ENCODE data around the gene PLXNB1.
A peak's percentile ranks its signal among the peaks of the same experiment; 100 is the strongest.

PLXNB1 gene

GRCh38 chr3:48437812-48438211 is 7.9 kb upstream of the PLXNB1 start:
- H3K27me3 ChIP-seq (ENCODE audit: insufficient read depth, insufficient read length), result no peaks in the 10 kb centered on the region
- TF ChIP-seq ZNF274 (IDR thresholded peaks at IDR 0.05; ENCODE audit: low read depth, low read length) (no peak), YY1 (IDR thresholded peaks at IDR 0.05; ENCODE audit: insufficient read depth, insufficient read length) (no peak), SUZ12 (IDR thresholded peaks at IDR 0.05; ENCODE audit: extremely low read depth, insufficient read depth, insufficient read length) (no peak)
- DNase-seq (ENCODE audit: low read depth, low spot score), result no peak
- no peaks in the 10 kb centered on the region for H3K9me3 ChIP-seq (ENCODE audit: insufficient read depth, low read length)
- peaks cover 15% of the 10 kb centered on the region for H3K4me1 ChIP-seq (ENCODE audit: insufficient read depth, insufficient read length)
- H3K36me3 ChIP-seq (ENCODE audit: insufficient read depth, insufficient read length, low read length), result peaks cover 50% of the 10 kb centered on the region
- H3K9ac ChIP-seq (ENCODE audit: insufficient read length, low read depth), result no peak overlapping the region
- no peak overlapping the region for H3K4me3 ChIP-seq (ENCODE audit: insufficient read length, low read depth)

- Histone ChIP-seq H3K9me3 (ENCODE audit: insufficient read depth, low read length) (no peaks in the 10 kb centered on the region), H3K4me1 (ENCODE audit: insufficient read depth, insufficient read length) (peaks cover 15% of the 10 kb centered on the region), H3K9ac (ENCODE audit: insufficient read length, low read depth) (no peak overlapping the region), H3K4me3 (ENCODE audit: insufficient read length, low read depth) (no peak overlapping the region), H3K36me3 (ENCODE audit: insufficient read depth, insufficient read length, low read length) (peaks cover 53% of the 10 kb centered on the region), H3K27me3 (ENCODE audit: insufficient read depth, insufficient read length) (no peaks in the 10 kb centered on the region)
- no peak for DNase-seq (ENCODE audit: low read depth, low spot score)
- no peak for TF ChIP-seq YY1 (IDR thresholded peaks at IDR 0.05; ENCODE audit: insufficient read depth, insufficient read length)
- no peak for TF ChIP-seq ZNF274 (IDR thresholded peaks at IDR 0.05; ENCODE audit: low read depth, low read length)
These were observed 7.0 kb upstream of the PLXNB1 start for GRCh38 chr3:48436855-48437254.

DNA sequence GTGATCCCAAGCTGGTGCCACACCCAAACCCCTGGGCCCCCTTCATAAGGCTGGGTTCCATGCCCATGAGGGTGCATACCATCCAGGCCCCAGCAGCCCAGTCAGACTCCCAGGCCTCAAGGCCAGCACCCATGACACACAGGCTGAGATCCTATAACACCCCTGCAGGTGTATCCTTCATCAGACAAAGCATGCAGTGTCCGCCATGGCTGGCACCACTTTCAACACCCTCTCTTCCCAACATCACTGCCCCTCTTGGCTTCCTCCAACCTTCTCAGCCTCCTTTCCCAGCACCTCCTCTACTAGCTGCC is 6.5 kb upstream of the PLXNB1 start:
- H3K36me3 ChIP-seq (ENCODE audit: insufficient read depth, insufficient read length, low read length), result peaks cover 53% of the 10 kb centered on the region
- DNase-seq (ENCODE audit: low read depth, low spot score), result no peak
- H3K9ac ChIP-seq (ENCODE audit: insufficient read length, low read depth), result no peak overlapping the region
- H3K4me3 ChIP-seq (ENCODE audit: insufficient read length, low read depth), result no peak overlapping the region
- TF ChIP-seq YY1 (IDR thresholded peaks at IDR 0.05; ENCODE audit: insufficient read depth, insufficient read length), result no peak
- no peak for TF ChIP-seq SUZ12 (IDR thresholded peaks at IDR 0.05; ENCODE audit: extremely low read depth, insufficient read depth, insufficient read length)
- peaks cover 13% of the 10 kb centered on the region for H3K4me1 ChIP-seq (ENCODE audit: insufficient read depth, insufficient read length)
- H3K9me3 ChIP-seq (ENCODE audit: insufficient read depth, low read length), result no peaks in the 10 kb centered on the region
- no peaks in the 10 kb centered on the region for H3K27me3 ChIP-seq (ENCODE audit: insufficient read depth, insufficient read length)

DNA sequence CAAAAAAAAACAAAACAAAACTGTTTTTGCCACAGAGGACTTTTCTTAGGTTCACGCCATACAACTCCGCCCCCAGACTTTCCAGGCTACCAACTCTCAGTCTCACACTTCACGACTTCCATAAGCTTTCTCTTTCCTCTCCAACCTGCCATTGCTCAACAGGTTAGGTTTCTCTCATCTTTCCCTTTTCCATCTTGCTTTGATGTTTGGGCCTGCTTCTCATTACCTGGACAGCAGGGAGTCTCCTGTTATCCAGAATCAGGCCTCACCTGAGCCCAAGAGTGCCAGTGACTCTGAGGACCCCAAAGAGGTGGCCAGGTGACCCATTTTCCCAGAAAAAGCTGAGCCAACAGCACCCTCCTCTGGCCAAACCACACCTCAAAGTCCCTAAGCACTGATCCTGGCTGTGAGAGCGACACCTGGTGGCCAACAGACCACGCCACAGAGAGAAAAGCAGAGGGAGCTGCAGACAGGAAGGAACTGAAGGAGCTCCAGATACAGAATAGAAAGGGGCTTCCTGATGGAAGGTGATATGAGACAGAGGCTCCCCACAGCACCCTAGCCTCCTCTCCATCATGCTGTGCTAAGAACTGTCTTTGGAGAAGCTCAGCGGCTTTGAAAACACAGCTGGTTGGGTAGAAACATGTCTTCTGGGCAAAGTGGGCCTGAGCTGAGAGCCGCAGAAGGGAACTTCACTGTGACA is 6.0 kb upstream of the PLXNB1 start:
- Histone ChIP-seq H3K27me3 (ENCODE audit: insufficient read depth, insufficient read length) (no peaks in the 10 kb centered on the region), H3K4me1 (ENCODE audit: insufficient read depth, insufficient read length) (peaks cover 13% of the 10 kb centered on the region), H3K9ac (ENCODE audit: insufficient read length, low read depth) (no peak overlapping the region), H3K9me3 (ENCODE audit: insufficient read depth, low read length) (no peaks in the 10 kb centered on the region), H3K4me3 (ENCODE audit: insufficient read length, low read depth) (no peak overlapping the region), H3K36me3 (ENCODE audit: insufficient read depth, insufficient read length, low read length) (peaks cover 54% of the 10 kb centered on the region)
- DNase-seq (ENCODE audit: low read depth, low spot score), result peak; percentile 90
- TF ChIP-seq ZNF274 (IDR thresholded peaks at IDR 0.05; ENCODE audit: low read depth, low read length), result no peak
- no peak for TF ChIP-seq SUZ12 (IDR thresholded peaks at IDR 0.05; ENCODE audit: extremely low read depth, insufficient read depth, insufficient read length)
- TF ChIP-seq YY1 (IDR thresholded peaks at IDR 0.05; ENCODE audit: insufficient read depth, insufficient read length), result no peak

GRCh38 chr3:48435223-48435595 is 5.3 kb upstream of the PLXNB1 start:
- DNase-seq (ENCODE audit: low read depth, low spot score), result no peak
- Histone ChIP-seq H3K27me3 (ENCODE audit: insufficient read depth, insufficient read length) (no peaks in the 10 kb centered on the region), H3K9me3 (ENCODE audit: insufficient read depth, low read length) (no peaks in the 10 kb centered on the region), H3K4me1 (ENCODE audit: insufficient read depth, insufficient read length) (peaks cover 19% of the 10 kb centered on the region), H3K4me3 (ENCODE audit: insufficient read length, low read depth) (no peak overlapping the region), H3K9ac (ENCODE audit: insufficient read length, low read depth) (no peak overlapping the region), H3K36me3 (ENCODE audit: insufficient read depth, insufficient read length, low read length) (peaks cover 55% of the 10 kb centered on the region)
- no peak for TF ChIP-seq YY1 (IDR thresholded peaks at IDR 0.05; ENCODE audit: insufficient read depth, insufficient read length)
- no peak for TF ChIP-seq ZNF274 (IDR thresholded peaks at IDR 0.05; ENCODE audit: low read depth, low read length)
- TF ChIP-seq SUZ12 (IDR thresholded peaks at IDR 0.05; ENCODE audit: extremely low read depth, insufficient read depth, insufficient read length), result no peak

DNA sequence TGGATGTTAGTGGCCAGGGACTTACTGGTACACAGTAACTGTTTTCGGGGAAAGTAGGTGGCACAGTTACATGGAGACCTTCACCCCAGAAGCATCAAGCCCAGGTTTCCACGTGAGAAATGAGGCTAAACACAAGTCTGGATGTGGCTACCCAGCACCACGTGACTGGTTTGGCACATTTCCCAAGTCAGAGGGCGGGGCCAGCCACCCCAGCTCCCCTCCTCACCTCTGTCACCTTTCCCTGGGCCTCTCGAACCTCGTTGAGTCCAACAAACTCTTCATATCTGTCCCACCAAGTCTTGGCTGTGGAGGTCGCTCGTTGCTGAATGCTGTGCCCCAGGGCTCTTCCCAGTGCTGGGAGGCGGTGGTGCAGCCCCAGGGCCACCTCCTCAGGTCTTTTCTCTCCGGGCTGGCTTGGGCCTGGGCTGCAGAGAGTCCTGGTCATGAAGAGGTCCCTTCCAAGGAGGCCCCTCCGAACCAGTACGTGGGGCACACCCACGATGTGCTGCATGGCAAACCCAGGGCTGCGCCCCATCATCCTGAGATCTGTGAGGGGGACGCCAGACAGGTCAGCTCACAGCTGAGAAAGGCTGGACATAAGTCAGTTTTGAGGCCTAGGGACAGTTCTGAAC is 4.8 kb upstream of the PLXNB1 start:
- no peak for DNase-seq (ENCODE audit: low read depth, low spot score)
- H3K9me3 ChIP-seq (ENCODE audit: insufficient read depth, low read length), result no peaks in the 10 kb centered on the region
- peaks cover 19% of the 10 kb centered on the region for H3K4me1 ChIP-seq (ENCODE audit: insufficient read depth, insufficient read length)
- H3K27me3 ChIP-seq (ENCODE audit: insufficient read depth, insufficient read length), result no peaks in the 10 kb centered on the region
- H3K36me3 ChIP-seq (ENCODE audit: insufficient read depth, insufficient read length, low read length), result peaks cover 55% of the 10 kb centered on the region
- H3K9ac ChIP-seq (ENCODE audit: insufficient read length, low read depth), result no peak overlapping the region
- TF ChIP-seq SUZ12 (IDR thresholded peaks at IDR 0.05; ENCODE audit: extremely low read depth, insufficient read depth, insufficient read length) (no peak), ZNF274 (IDR thresholded peaks at IDR 0.05; ENCODE audit: low read depth, low read length) (no peak), YY1 (IDR thresholded peaks at IDR 0.05; ENCODE audit: insufficient read depth, insufficient read length) (no peak)
- no peak overlapping the region for H3K4me3 ChIP-seq (ENCODE audit: insufficient read length, low read depth)

- Histone ChIP-seq H3K4me3 (ENCODE audit: insufficient read length, low read depth) (no peak overlapping the region), H3K4me1 (ENCODE audit: insufficient read depth, insufficient read length) (peaks cover 19% of the 10 kb centered on the region), H3K27me3 (ENCODE audit: insufficient read depth, insufficient read length) (no peaks in the 10 kb centered on the region), H3K36me3 (ENCODE audit: insufficient read depth, insufficient read length, low read length) (peaks cover 55% of the 10 kb centered on the region), H3K9me3 (ENCODE audit: insufficient read depth, low read length) (no peaks in the 10 kb centered on the region), H3K9ac (ENCODE audit: insufficient read length, low read depth) (no peak overlapping the region)
- no peak for DNase-seq (ENCODE audit: low read depth, low spot score)
- no peak for TF ChIP-seq SUZ12 (IDR thresholded peaks at IDR 0.05; ENCODE audit: extremely low read depth, insufficient read depth, insufficient read length)
- TF ChIP-seq ZNF274 (IDR thresholded peaks at IDR 0.05; ENCODE audit: low read depth, low read length), result no peak
These were observed 3.7 kb upstream of the PLXNB1 start for GRCh38 chr3:48433472-48434118.

Measured in NT2/D1 (cell line).